DMS53 treated with DMSO at 0.1 percent for 48 hours (cell line): ENCODE results near the gene NUPR1.
A peak's percentile ranks its signal among the peaks of the same experiment; 100 is the strongest.
"Not testable (repeated sequence)": the region's sequence is repeated elsewhere in the genome, so short reads cannot be mapped to it uniquely, and the experiment has no call there.

Experiments used
- DNase-seq: peaks from one replicate; lab custom pipeline; 2025; ENCODE audit not compliant: unreplicated experiment; lab: John Stamatoyannopoulos, UW

NUPR1 gene

GRCh38 chr16:28555561-28555960, 16.8 kb upstream of the NUPR1 start:
- no peak for DNase-seq

DNA sequence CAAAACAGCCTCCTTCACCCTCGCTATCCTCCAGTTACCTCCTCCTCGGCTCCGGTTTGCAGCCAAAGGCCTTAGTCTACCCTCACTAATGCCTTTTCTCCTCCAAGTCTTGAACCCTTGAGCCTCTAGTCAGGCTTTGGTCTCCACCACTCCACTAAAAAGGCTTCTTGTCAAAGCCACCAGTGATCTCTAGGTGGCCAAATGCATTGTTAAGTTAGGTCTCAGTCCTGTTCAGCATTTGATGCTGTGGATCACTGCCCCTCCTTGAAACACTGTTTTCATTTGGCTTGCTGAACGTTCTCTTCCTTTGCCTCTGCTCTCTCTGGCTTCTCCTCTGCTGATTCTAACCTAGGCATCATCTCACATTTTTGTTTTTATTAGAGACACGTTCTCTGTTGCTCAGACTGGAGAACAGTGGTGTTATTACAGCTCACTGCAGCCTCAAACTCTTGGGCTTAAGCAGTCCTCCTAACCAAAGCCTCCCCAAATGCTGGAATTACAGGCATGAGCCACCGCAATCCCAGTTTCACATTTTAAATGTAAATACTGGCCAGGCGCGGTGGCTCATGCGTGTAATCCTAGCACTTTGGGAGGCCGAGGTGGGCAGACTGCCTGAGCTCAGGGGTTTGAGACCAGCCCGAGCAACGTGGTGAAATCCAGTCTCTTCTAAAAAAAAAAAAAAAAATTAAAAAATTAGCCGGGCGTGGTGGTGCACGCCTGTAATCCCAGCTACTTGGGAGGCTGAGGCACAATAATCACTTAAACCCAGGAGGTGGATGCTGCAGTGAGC, 16.1 kb upstream of the NUPR1 start:
- no peak for DNase-seq

DNA sequence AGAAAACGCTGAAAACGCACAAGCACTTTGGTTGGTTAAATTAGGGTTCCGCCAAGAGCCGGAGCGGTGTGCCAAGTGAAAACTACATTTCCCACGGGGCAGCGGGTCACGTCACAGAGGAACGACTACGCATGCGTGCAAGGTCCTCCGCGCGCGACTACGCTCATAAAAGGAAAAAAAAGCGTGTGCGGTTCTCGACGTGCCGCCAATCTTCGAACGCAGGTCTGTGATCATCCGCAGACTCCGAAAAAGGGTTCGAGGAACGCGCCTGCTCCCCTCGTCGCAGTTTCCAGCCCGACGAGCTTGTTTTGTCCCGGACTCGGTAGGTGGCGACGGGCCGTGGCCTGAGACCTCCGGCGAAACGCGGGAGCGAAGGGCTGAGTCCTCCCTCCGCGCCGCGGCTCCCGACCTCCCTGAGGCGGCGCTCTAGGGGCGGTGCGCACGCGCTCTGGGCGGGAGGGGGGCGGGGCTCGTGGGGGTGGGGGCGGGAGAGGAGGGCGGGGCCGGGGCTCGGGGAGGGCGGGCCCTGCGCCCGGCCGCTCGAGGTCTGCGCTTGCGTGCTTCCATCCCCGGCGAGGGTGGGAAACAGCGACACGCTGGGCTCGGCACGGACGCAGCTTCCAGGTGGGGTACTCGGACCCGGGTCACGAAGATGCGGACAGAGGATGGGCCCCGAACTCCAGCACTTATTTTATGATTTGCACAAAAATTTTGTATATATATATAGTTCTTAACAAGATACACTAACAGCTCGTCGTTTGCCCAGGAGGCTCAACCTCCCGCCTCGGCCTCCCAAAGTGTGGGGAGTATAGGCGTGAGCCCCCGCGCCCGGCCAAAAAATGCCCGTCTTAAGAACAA, 15.2 kb upstream of the NUPR1 start, which contains the start of gene SGF29:
SGF29 (plus strand) TSS at position 145 of the 858 bp plus-strand sequence. CDS start 27,150 bp downstream, outside the sequence.
- peak; percentile 69 for DNase-seq

DNA sequence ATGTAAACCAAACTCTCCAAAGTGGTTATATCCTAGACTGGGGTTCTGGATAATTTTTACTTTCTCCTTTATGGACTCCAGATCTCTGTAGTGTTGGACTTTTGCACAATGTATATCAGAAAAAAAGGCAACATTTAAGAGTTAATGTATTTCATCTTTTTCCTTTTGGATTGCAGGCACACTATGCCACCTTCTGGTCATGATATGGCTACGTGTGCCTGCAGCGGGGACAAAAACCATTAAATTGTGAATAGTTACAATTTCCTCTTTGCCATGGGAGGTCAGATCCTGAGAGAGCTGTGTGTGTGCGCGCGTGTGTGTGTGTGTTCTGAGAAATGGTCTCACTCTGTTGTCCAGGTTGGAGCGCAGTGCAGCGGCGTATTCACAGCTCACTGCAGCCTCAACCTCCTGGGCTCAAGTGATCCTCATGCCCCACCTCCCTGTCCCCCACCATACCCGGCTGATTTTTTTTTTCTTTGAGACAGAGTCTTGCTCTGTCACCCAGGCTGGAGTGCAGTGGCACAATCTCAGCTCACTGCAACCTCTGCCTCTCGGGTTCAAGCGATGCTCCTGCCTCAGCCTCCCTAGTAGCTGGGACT, 10.6 kb upstream of the NUPR1 start:
- DNase-seq, result peak; percentile 32

DNA sequence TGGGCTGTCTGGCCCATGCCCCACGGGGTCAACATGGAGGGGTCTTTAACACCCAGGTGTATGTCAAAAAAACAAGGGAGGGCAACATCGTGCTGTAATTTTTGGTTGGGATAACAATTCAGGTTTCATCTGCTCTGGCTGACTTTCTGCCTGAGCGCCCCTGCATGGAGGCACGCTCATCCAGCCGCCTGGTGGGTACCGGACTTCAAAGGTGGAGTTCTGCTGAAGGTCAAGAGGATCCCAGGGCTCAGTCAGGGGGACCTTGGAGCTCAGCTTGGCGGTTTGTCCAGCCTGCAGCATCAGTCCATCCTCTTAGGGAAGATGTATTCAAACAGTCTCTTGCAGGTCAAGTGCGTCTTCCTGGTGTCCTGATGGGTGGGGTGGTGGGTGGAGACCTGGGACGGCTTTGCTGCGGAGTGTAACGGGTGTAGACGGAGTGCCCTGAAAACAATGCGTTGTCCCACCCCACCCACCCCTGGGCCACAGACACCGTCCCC, 9.6 kb upstream of the NUPR1 start:
- DNase-seq, result no peak

DNA sequence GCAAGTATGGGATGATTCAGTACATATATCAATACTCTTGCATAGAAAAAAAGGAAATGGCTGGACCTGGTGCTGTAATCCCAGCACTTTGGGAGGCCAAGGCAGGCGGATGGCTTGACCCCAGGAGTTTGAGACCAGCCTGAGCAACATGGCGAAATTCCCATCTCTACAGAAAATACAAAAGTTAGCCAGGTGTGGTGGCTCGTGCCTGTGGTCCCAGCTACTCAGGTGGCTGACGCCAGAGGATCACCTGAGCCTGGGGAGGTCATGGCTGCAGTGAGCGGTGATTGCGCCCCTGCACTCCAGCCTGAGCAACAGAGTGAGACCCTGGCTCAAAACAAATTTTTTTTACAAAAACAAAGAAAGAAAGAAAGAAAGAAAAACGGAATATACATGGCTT, 7.9 kb upstream of the NUPR1 start:
- DNase-seq, result no peak

DNA sequence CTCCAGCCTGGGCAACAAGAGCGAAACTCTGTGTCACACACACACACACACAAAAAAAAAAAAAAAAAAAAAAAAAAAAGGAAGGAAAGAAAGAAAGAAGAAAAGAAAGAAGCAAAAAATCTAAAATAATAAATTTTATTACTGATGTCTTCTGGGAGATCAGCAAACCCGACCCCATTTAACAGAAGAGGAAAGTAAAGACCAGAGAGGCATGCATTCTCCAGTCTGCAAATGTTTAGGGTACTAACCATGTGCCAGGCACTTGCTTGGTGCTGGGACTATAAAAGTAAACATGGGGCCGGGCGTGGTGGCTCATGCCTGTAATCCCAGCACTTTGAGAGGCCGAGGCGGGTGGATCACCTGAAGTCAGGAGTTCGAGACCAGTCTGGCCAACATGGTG, 7.2 kb upstream of the NUPR1 start:
- DNase-seq, result not testable (repeated sequence)

DNA sequence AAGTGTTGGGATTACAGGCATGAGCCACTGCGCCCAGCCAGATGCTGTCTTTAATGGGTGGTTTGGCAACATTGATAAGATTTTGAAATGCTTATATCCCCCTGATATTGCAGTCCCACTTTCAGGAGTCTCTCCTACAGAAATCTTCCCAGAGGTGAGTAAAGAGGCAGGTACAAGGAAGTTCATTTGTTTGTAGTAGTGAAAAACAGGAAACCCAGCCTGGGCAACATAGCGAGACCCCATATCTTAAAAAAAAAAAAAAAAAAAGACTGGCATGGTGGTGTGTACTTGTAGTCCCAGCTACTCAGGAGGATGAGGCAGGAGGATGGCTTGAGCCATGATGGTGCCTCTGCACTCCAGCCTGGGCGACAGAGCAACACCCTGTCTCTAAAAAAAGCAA, 6.2 kb upstream of the NUPR1 start:
- no peak for DNase-seq

DNA sequence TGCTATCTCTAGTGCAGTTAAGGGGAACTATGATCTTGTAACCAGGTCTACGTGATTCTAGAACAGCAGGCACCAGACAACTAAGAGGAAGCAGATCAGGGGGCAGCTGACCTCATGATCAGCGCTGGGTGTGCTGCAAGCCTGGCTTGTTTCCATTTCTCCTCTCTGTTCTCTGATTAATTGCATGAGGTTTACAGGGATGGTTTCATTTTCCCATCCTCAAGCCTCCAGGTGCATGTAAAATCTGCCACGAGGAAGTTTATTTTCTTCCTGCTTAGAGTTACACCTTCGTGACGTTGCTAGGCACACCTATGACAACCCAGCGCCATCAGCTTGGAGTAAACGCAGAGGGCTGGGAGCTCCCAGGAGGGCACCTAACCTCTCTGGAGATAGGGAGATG, 4.3 kb upstream of the NUPR1 start:
- DNase-seq, result peak; percentile 12

DNA sequence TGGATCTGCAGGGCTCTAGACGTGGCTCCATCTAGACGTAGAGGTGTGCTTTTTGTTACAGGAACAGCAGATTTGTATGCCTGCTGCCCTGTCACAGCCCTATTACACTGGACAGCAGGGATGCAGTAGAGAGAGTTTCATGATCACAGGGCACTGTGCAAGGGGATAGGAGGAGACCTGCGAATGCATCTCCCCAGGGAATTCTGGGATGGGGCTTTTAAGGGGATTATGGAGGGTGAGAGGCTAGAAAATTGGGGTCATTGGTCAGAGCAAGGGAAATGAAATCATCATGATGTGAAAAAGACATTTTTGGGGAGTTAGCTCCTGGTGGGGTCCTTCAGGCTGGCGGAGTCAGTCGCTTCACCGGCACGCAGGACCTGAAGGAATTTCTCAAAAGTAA, 3.9 kb upstream of the NUPR1 start:
- DNase-seq, result no peak

GRCh38 chr16:28540346-28540745, 1.6 kb upstream of the NUPR1 start:
- DNase-seq, result no peak

DNA sequence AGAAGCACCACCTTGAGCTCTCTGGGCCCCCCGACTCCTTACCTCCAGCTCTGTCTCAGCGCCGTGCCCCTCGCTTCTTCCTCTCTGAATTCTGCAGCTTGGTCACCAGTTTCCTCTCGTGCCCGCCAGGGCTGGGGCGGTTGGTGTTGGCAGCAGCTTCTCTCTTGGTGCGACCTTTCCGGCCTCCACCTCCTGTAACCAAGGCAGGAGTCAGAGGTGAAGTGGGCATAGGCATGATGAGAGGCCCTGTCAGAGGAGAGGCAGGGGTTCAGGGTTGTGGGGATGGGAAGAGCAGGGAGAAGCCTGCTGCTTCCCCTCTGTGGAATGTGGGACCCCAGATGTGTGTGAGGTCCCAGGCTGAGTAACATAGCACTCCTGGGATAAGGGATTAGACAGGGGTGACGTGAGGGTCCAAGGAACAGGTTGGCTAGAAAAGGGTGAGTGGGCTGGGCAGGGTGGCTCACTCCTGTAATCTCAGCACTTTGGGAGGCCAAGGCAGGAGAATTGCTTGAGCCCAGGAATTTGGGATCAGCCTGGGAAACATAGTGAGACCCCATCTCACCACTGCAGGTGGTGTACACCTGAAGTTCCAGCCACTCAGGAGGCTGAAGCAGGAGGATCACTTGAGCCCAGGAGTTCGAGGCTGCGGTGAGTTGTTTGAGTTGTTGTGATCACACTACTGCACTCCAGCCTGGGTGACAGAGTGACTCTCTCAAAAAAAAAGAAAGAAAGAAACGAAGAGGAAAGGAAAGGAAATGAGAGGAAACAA, 626 bp downstream of the NUPR1 start:
- no peak for DNase-seq

DNA sequence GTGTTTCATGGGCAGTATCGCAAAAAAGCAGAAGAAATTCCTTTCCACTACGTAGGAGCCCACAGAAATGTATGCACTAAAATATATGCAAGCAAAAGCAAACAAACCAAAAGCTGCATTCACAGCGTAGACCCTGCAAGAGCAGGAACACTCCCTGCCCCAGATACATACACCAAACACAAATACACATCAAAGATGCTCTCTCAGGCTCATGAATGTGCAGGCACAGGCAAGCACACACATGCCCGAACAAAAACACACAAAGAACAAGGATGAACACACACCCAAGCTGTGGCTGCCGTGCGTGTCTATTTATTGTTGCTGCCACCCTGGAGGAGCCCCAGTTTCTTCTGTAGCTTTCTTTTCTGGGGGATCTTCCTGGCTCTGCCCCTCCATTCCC, 1.7 kb downstream of the NUPR1 start:
- DNase-seq, result no peak

DNA sequence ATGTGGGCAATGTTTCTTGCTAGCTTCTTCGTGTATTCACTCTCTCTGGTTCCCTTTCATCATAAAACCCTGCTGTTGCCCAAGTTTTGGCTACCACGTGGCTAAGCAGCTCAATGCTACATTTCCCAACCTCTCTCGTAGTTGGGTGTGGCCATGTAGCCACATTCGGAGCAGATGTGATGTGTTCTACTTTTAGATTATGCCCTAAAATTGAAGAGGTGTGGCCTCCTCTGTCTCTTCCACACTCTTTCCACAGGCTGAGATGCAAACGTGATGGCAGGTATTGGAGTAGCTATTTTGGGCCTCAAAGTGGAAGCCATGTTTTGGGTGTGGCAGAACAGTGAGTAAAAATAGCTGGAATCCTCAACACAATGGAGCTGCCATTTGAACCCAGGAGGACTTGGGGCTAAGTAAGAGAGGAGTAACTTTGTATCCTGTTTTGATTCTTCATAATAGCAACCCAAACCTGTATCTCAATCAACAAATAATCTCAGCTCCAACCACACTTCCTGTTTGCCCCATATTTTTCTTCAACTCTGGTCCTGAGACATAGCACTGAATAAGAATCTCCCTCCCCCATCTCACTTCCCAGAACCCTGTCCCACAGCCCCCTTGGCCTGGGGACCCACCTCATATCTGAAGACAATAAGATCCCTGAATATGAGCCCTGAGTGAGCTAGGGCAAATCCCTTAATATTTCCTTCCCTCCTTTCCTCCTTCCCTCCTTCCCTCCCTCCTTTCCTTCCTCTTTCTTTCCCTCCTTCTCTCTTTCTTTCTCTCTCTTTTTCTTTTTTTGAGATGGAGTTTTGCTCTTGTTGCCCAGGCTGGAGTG, 4.0 kb downstream of the NUPR1 start:
- DNase-seq, result no peak

DNA sequence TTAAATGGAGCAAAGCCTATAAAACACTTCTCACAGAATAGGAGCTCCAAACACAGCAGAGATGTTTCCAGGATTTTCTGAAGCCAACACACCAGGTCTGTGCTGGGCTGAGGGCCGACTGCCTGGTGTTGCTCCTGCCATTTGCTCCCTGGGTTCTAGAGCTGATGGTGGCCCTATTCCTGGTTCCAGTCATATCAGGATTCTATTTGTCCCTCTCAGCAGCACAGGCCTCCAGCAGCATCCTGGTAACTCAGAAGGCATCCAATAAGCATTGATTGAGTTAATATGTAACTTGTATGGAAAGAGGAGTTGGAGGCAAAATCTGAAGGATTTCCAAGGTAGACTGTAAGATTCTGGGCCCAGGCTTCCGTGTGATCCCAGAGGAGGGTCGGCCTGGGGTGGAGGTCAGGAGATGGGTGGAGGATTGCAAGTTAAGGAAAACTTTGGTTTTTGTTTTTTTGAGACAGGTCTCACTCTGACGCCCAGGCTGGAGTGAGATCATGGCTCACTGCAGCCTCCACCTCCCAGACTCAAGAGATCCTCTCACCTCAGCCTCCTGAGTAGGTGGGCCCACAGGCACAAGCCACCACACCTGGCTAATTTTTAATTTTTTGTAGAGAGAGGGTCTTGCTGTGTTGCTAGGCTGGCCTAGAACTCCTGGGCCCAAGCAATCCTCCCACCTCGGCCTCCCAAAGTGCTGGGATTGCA, 5.7 kb downstream of the NUPR1 start:
- no peak for DNase-seq

- no peak for DNase-seq
Observed at GRCh38 chr16:28531777-28532744, 6.7 kb downstream of the NUPR1 start.

GRCh38 chr16:28529124-28529523, 9.7 kb downstream of the NUPR1 start:
- no peak for DNase-seq

GRCh38 chr16:28528463-28528867, 10.3 kb downstream of the NUPR1 start:
- DNase-seq, result no peak
